ENCODE results near the gene HABP2.

HABP2 gene

GRCh38 chr10:113557424-113557862 is 4.6 kb downstream of the HABP2 start:
- no peak for DNase-seq (ENCODE audit: low read depth, low spot score)

- DNase-seq (ENCODE audit: low read depth, low spot score) = no peak
Measured at GRCh38 chr10:113557903-113558321, 5.1 kb downstream of the HABP2 start.

GRCh38 chr10:113560071-113560470 is 7.2 kb downstream of the HABP2 start:
- no peak for DNase-seq (ENCODE audit: low read depth, low spot score)

GRCh38 chr10:113561214-113561613 is 8.4 kb downstream of the HABP2 start:
- no peak for DNase-seq (ENCODE audit: low read depth, low spot score)

- DNase-seq (ENCODE audit: low read depth, low spot score) = no peak
Measured at GRCh38 chr10:113562069-113562468, 9.2 kb downstream of the HABP2 start.

- DNase-seq (ENCODE audit: low read depth, low spot score) = no peak
Measured at GRCh38 chr10:113562704-113563103, 9.9 kb downstream of the HABP2 start.

- DNase-seq (ENCODE audit: low read depth, low spot score) = peak; percentile 87
Measured at GRCh38 chr10:113563306-113564088, 10.6 kb downstream of the HABP2 start.

- DNase-seq (ENCODE audit: low read depth, low spot score) = no peak
Measured at GRCh38 chr10:113565364-113565763, 12.5 kb downstream of the HABP2 start.

- no peak for DNase-seq (ENCODE audit: low read depth, low spot score)
Measured at GRCh38 chr10:113566888-113567287, 14.0 kb downstream of the HABP2 start.

GRCh38 chr10:113569576-113569975 is 16.7 kb downstream of the HABP2 start:
- no peak for DNase-seq (ENCODE audit: low read depth, low spot score)

GRCh38 chr10:113572520-113573290 is 19.9 kb downstream of the HABP2 start:
- no peak for DNase-seq (ENCODE audit: low read depth, low spot score)

- DNase-seq (ENCODE audit: low read depth, low spot score) = no peak
Measured at GRCh38 chr10:113573368-113573767, 20.5 kb downstream of the HABP2 start.

GRCh38 chr10:113576852-113577251 is 24.0 kb downstream of the HABP2 start:
- peak; percentile 65 for DNase-seq (ENCODE audit: low read depth, low spot score)

- no peak for DNase-seq (ENCODE audit: low read depth, low spot score)
Measured at GRCh38 chr10:113578773-113579172, 25.9 kb downstream of the HABP2 start.

GRCh38 chr10:113581092-113581491 is 28.2 kb downstream of the HABP2 start:
- DNase-seq (ENCODE audit: low read depth, low spot score) = no peak

- no peak for DNase-seq (ENCODE audit: low read depth, low spot score)
Measured at GRCh38 chr10:113583571-113583970, 30.7 kb downstream of the HABP2 start.

GRCh38 chr10:113585949-113586348 is 33.1 kb downstream of the HABP2 start:
- no peak for DNase-seq (ENCODE audit: low read depth, low spot score)

GRCh38 chr10:113589201-113589770 is 36.4 kb downstream of the HABP2 start:
- no peak for DNase-seq (ENCODE audit: low read depth, low spot score)

GRCh38 chr10:113590581-113590980 is 37.7 kb downstream of the HABP2 start:
- no peak for DNase-seq (ENCODE audit: low read depth, low spot score)

- no peak for DNase-seq (ENCODE audit: low read depth, low spot score)
Measured at GRCh38 chr10:113592380-113592779, 39.5 kb downstream of the HABP2 start.

GRCh38 chr10:113594652-113595051 is 41.8 kb downstream of the HABP2 start:
- no peak for DNase-seq (ENCODE audit: low read depth, low spot score)

GRCh38 chr10:113600569-113600968 is 47.7 kb downstream of the HABP2 start:
- DNase-seq (ENCODE audit: low read depth, low spot score) = no peak

All from astrocyte of the hippocampus (primary cell).